AG04450 (cell line): ENCODE results near the gene BRIP1. TPM values are rescaled to one million over a fixed set of nuclear protein-coding genes. Genes with fewer than 3 reads are reported as not detected.
"Not testable (repeated sequence)": the region's sequence is repeated elsewhere in the genome, so short reads cannot be mapped to it uniquely, and the experiment has no call there.

Experiments
- CTCF ChIA-PET: fragments of 300-600, 350-600 bp; formaldehyde crosslinking; extraction: SDS; loops from one replicate; lab custom pipeline; 2022; ENCODE audit warnings: antibody characterized with exemption, inconsistent platforms; lab: Charles Lee
- POLR2A ChIA-PET: fragments of 350-600 bp; formaldehyde crosslinking; extraction: SDS; loops from one replicate; lab custom pipeline; 2021; ENCODE audit warnings: antibody characterized with exemption, inconsistent platforms; lab: Yijun Ruan, JAX
- DNase-seq: peaks from one replicate; pipeline ENCODE4 v3.0.0-alpha.2; 2011; ENCODE audit warnings: low read depth, low spot score
- H3K27ac ChIP-seq: one replicate; pipeline ENCODE4 v1.5.1; 2012; ENCODE audit warnings: low read depth, low read length, control low read depth
- H3K27me3 ChIP-seq: one replicate; pipeline ENCODE4 v1.6.0; 2012; ENCODE audit warnings: low read length; ENCODE audit not compliant: control insufficient read depth, insufficient read depth
- H3K4me3 ChIP-seq: 2 replicates; pipeline ENCODE4 v1.5.1; 2011; ENCODE audit warnings: mild to moderate bottlenecking, low read depth, low read length, control low read depth
- H3K9me3 ChIP-seq: 2 replicates; pipeline ENCODE4 v1.5.1; 2012; ENCODE audit warnings: low read length; ENCODE audit not compliant: control insufficient read depth, insufficient read depth
- CTCF ChIP-seq: IDR thresholded peaks from 2 replicates; pipeline ENCODE4 v1.5.1; 2011; ENCODE audit warnings: low read depth, low read length, control low read depth, inconsistent platforms
- polyA plus RNA-seq: library from polyadenylated mRNA; depleted of rRNA; stranded (reverse); fragments of >200 nt; gene quantifications from 2 replicates; pipeline ENCODE4 v1.2.3, GENCODE V29; 2011

Gene BRIP1
- polyA plus RNA-seq, 1 experiment, result 5.0 TPM

- DNase-seq, result no peak
- TF ChIP-seq CTCF, result no peak
- no peak overlapping the region for H3K27ac ChIP-seq
- H3K9me3 ChIP-seq, result no peaks in the 10 kb centered on the region
- ChIA-PET POLR2A (no interaction called here), CTCF (no interaction called here)
- no peak overlapping the region for H3K4me3 ChIP-seq
- H3K27me3 ChIP-seq, result no peaks in the 10 kb centered on the region
These were observed 191.2 kb downstream of the BRIP1 start for GRCh38 chr17:61672140-61672539.

GRCh38 chr17:61670691-61671090 is 192.6 kb downstream of the BRIP1 start:
- Histone ChIP-seq H3K9me3 (no peaks in the 10 kb centered on the region), H3K4me3 (no peak overlapping the region), H3K27me3 (no peaks in the 10 kb centered on the region), H3K27ac (no peak overlapping the region)
- no peak for TF ChIP-seq CTCF
- ChIA-PET POLR2A (no interaction called here), CTCF (interaction anchor here (1.0 kb wide), 1 partner anchor 35 kb away, joined by 3 read pairs; no protein-coding TSS in a partner anchor)
- DNase-seq, result no peak

- ChIA-PET CTCF (no interaction called here), POLR2A (no interaction called here)
- H3K9me3 ChIP-seq, result no peaks in the 10 kb centered on the region
- H3K27me3 ChIP-seq, result no peaks in the 10 kb centered on the region
- no peak for TF ChIP-seq CTCF
- H3K4me3 ChIP-seq, result no peak overlapping the region
- H3K27ac ChIP-seq, result no peak overlapping the region
- no peak for DNase-seq
These were observed 193.8 kb downstream of the BRIP1 start for GRCh38 chr17:61669522-61669921.

GRCh38 chr17:61668486-61668885 is 194.8 kb downstream of the BRIP1 start:
- CTCF ChIA-PET, result no interaction called here
- DNase-seq, result no peak
- Histone ChIP-seq H3K27me3 (no peaks in the 10 kb centered on the region), H3K9me3 (no peaks in the 10 kb centered on the region), H3K27ac (no peak overlapping the region), H3K4me3 (no peak overlapping the region)
- POLR2A ChIA-PET, result no interaction called here
- TF ChIP-seq CTCF, result no peak

- H3K4me3 ChIP-seq, CTCF ChIA-PET, H3K27me3 ChIP-seq, H3K27ac ChIP-seq, DNase-seq, H3K9me3 ChIP-seq, POLR2A ChIA-PET: not testable (repeated sequence)
These were observed 196.8 kb downstream of the BRIP1 start for GRCh38 chr17:61666406-61667088.
